ENCODE results near the gene C9orf85. TPM values are rescaled to one million over a fixed set of nuclear protein-coding genes. Genes with fewer than 3 reads are reported as not detected.

Gene C9orf85
- total RNA-seq, 4 donors from 2014 or later, result 11.3 to 40.4 (median 21.9) TPM

- H3K27ac ChIP-seq, result no peak overlapping the region
- H3K36me3 ChIP-seq, result peaks cover 0 to 3% (median 0%) of the 10 kb centered on the region in 3 donors
- H3K4me1 ChIP-seq, result peaks cover 0 to 15% (median 3%) of the 10 kb centered on the region in 4 donors
- TF ChIP-seq POLR2A (IDR thresholded peaks at IDR 0.05) (no peak), CTCF (IDR thresholded peaks at IDR 0.05) (no peak)
- H3K4me3 ChIP-seq, result no peak overlapping the region
- H3K9me3 ChIP-seq, result no peaks in the 10 kb centered on the region
- H3K27me3 ChIP-seq, result no peaks in the 10 kb centered on the region
- no peak for DNase-seq
Observed at GRCh38 chr9:71916834-71917534, 5.5 kb downstream of the C9orf85 start.

- Histone ChIP-seq H3K4me3 (no peak overlapping the region), H3K4me1 (peaks cover 0 to 2% (median 0%) of the 10 kb centered on the region in 4 donors), H3K36me3 (peaks cover 0 to 3% (median 0%) of the 10 kb centered on the region in 3 donors), H3K27me3 (no peaks in the 10 kb centered on the region), H3K9me3 (no peaks in the 10 kb centered on the region), H3K27ac (no peak overlapping the region)
- TF ChIP-seq CTCF (IDR thresholded peaks at IDR 0.05) (no peak), POLR2A (IDR thresholded peaks at IDR 0.05) (no peak)
- no peak for DNase-seq
Observed at GRCh38 chr9:71918419-71918818, 7.0 kb downstream of the C9orf85 start.

- TF ChIP-seq CTCF (IDR thresholded peaks at IDR 0.05) (no peak), POLR2A (IDR thresholded peaks at IDR 0.05) (no peak)
- Histone ChIP-seq H3K27me3 (no peaks in the 10 kb centered on the region), H3K4me3 (no peak overlapping the region), H3K36me3 (peaks cover 0 to 3% (median 0%) of the 10 kb centered on the region in 3 donors), H3K9me3 (no peaks in the 10 kb centered on the region), H3K27ac (no peak overlapping the region), H3K4me1 (no peaks in the 10 kb centered on the region)
- DNase-seq, result no peak
Observed at GRCh38 chr9:71920456-71921189, 9.2 kb downstream of the C9orf85 start.

GRCh38 chr9:71921190-71921814 lies 9.9 kb downstream of the C9orf85 start:
- no peaks in the 10 kb centered on the region for H3K27me3 ChIP-seq
- no peak overlapping the region for H3K4me3 ChIP-seq
- no peak for TF ChIP-seq CTCF (IDR thresholded peaks at IDR 0.05)
- TF ChIP-seq POLR2A (IDR thresholded peaks at IDR 0.05), result no peak
- H3K4me1 ChIP-seq, result no peaks in the 10 kb centered on the region
- no peaks in the 10 kb centered on the region for H3K9me3 ChIP-seq
- DNase-seq, result no peak
- H3K27ac ChIP-seq, result no peak overlapping the region
- peaks cover 0 to 3% (median 0%) of the 10 kb centered on the region in 3 donors for H3K36me3 ChIP-seq

- no peak overlapping the region for H3K4me3 ChIP-seq
- H3K4me1 ChIP-seq, result no peaks in the 10 kb centered on the region
- DNase-seq, result no peak
- no peak overlapping the region for H3K27ac ChIP-seq
- no peaks in the 10 kb centered on the region for H3K36me3 ChIP-seq
- no peak for TF ChIP-seq POLR2A (IDR thresholded peaks at IDR 0.05)
- TF ChIP-seq CTCF (IDR thresholded peaks at IDR 0.05), result no peak
- no peaks in the 10 kb centered on the region for H3K27me3 ChIP-seq
- no peaks in the 10 kb centered on the region for H3K9me3 ChIP-seq
Observed at GRCh38 chr9:71924576-71924975, 13.1 kb downstream of the C9orf85 start.
